ENCODE measurements around the gene MATN4.

DNA sequence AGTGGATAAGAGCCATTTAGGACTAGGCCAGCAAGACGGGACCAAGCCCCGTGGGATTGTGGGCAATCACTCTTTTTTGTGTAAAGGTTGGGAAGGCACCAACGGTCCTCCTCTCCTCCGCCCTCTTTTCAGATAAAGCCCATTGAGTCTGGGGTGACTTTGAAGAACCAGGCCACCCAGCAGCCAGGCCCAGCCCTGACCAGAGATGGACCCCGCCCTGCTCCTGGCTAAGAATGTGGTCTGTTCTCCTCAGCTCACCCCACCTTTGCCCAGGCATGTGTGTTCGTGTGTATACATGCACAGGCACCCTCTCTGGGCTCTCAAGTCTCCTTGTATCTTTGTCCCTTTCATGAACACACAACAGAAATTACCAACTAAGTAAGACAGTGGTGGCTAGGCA, 31.0 kb upstream of the MATN4 start:
- TF ChIP-seq FOXK1 (CRISPR knock-in tag; IDR thresholded peaks at IDR 0.05) (no peak), MYBL2 (CRISPR knock-in tag; IDR thresholded peaks at IDR 0.05) (no peak)
- TF ChIP-seq, protein P1, sequence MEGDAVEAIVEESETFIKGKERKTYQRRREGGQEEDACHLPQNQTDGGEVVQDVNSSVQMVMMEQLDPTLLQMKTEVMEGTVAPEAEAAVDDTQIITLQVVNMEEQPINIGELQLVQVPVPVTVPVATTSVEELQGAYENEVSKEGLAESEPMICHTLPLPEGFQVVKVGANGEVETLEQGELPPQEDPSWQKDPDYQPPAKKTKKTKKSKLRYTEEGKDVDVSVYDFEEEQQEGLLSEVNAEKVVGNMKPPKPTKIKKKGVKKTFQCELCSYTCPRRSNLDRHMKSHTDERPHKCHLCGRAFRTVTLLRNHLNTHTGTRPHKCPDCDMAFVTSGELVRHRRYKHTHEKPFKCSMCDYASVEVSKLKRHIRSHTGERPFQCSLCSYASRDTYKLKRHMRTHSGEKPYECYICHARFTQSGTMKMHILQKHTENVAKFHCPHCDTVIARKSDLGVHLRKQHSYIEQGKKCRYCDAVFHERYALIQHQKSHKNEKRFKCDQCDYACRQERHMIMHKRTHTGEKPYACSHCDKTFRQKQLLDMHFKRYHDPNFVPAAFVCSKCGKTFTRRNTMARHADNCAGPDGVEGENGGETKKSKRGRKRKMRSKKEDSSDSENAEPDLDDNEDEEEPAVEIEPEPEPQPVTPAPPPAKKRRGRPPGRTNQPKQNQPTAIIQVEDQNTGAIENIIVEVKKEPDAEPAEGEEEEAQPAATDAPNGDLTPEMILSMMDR (IDR thresholded peaks at IDR 0.05) = no peak

Data from WTC11 (cell line).